Endothelial cell of umbilical vein (primary cell): ENCODE data around the gene MDFI. TPM values are rescaled to one million over a fixed set of nuclear protein-coding genes. Genes with fewer than 3 reads are reported as not detected.

Experiments
- BruUV-seq: library from RNA; stranded (reverse); fragments of 400-500 nt; replicated peaks from 2 replicates; lab custom pipeline; 2021; lab: Mats Ljungman, UMichigan
- CTCF ChIA-PET: fragments of 300-600, 350-600 bp; sonication (Branson Sonifier 250); formaldehyde crosslinking; loops from one replicate; lab custom pipeline; 2021; ENCODE audit warnings: antibody characterized with exemption, inconsistent platforms; lab: Charles Lee
- POLR2A ChIA-PET: fragments of 300-600, 350-600 bp; sonication (Branson Sonifier 250); formaldehyde crosslinking; loops from one replicate; lab custom pipeline; 2021; ENCODE audit warnings: antibody characterized with exemption, inconsistent platforms; lab: Charles Lee
- DNase-seq: peaks from one replicate; pipeline ENCODE4 v3.0.0-alpha.2; 2011; ENCODE audit warnings: low read depth, low spot score
- FAIRE-seq: peaks from 2 replicates; lab custom pipeline; 2011; peaks lifted over from hg19 to GRCh38; lab: Jason Lieb, UNC
- H2AFZ ChIP-seq: 2 replicates; pipeline ENCODE4 v1.6.0; 2012; ENCODE audit warnings: low read depth, low read length, control low read depth, inconsistent platforms
- H3K27ac ChIP-seq: 2 replicates; pipeline ENCODE4 v1.5.1; 2011; ENCODE audit warnings: low read depth, mild to moderate bottlenecking, control low read depth, low read length, moderate library complexity; ENCODE audit not compliant: insufficient read depth
- H3K27me3 ChIP-seq, 2 experiments: 2 replicates each; pipeline versions ENCODE4 v1.6.0 to v1.6.1; 2011; ENCODE audit warnings: low read length in 2 of 2, mixed read lengths in 1 of 2; ENCODE audit not compliant: control insufficient read depth in 2 of 2, insufficient read depth in 2 of 2
- H3K36me3 ChIP-seq, 2 experiments: 2 replicates in 1 of 2; 3 replicates in 1 of 2; pipeline ENCODE4 v1.5.1; 2011; ENCODE audit warnings: low read length in 2 of 2, mild to moderate bottlenecking in 1 of 2, moderate library complexity in 1 of 2; ENCODE audit not compliant: control insufficient read depth in 2 of 2, insufficient read depth in 2 of 2; ENCODE audit errors: extremely low read depth in 1 of 2
- H3K4me1 ChIP-seq: 3 replicates; pipeline ENCODE4 v1.5.1; 2011; ENCODE audit warnings: mild to moderate bottlenecking, low read length; ENCODE audit not compliant: control insufficient read depth, insufficient read depth; ENCODE audit errors: extremely low read depth
- H3K4me2 ChIP-seq: 2 replicates; pipeline ENCODE4 v1.6.1; 2011; ENCODE audit warnings: low read length, control low read depth, mixed read lengths; ENCODE audit not compliant: insufficient read depth
- H3K4me3 ChIP-seq, 3 experiments: fragments of 200-600 bp in 1 of 3; sonication (generic), shearing (Covaris generic) in 1 of 3; replicated peaks in 1 of 3; 2 replicates each; pipeline ENCODE4 v1.5.1; 2011 to 2016; ENCODE audit warnings: control low read depth in 3 of 3, low read length in 3 of 3, mild to moderate bottlenecking in 2 of 3, inconsistent platforms in 1 of 3, low read depth in 1 of 3, moderate library complexity in 1 of 3; ENCODE audit not compliant: insufficient read depth in 1 of 3
- H3K79me2 ChIP-seq: 2 replicates; pipeline ENCODE4 v1.6.0; 2012; ENCODE audit warnings: low read length, inconsistent platforms; ENCODE audit not compliant: control insufficient read depth, insufficient read depth
- H3K9ac ChIP-seq: replicated peaks from 2 replicates; pipeline ENCODE3; 2011; ENCODE audit warnings: low read length, control low read depth; ENCODE audit not compliant: insufficient read depth; ENCODE audit errors: extremely low read depth
- H3K9me1 ChIP-seq: replicated peaks from 3 replicates; pipeline ENCODE4 v1.6.0; 2011; ENCODE audit warnings: mild to moderate bottlenecking, low read length; ENCODE audit not compliant: control insufficient read depth, insufficient read depth; ENCODE audit errors: extremely low read depth
- H3K9me3 ChIP-seq: replicated peaks from 2 replicates; pipeline ENCODE4 v1.5.1; 2012; ENCODE audit warnings: low read length, inconsistent platforms; ENCODE audit not compliant: control insufficient read depth, insufficient read depth
- H4K20me1 ChIP-seq: replicated peaks from 2 replicates; pipeline ENCODE3; 2011; ENCODE audit warnings: mild to moderate bottlenecking, low read length; ENCODE audit not compliant: control insufficient read depth, insufficient read depth; ENCODE audit errors: extremely low read depth
- CTCF ChIP-seq, 2 donors: IDR thresholded peaks; 1 replicate in 1 of 2; 2 replicates in 1 of 2; pipeline ENCODE4 v1.5.1; 2011; ENCODE audit warnings: low read length in 2 of 2, mild to moderate bottlenecking in 2 of 2, moderate library complexity in 2 of 2, control low read depth in 1 of 2, inconsistent platforms in 1 of 2, low read depth in 1 of 2; ENCODE audit not compliant: insufficient read depth in 1 of 2; ENCODE audit errors: extremely low read depth in 1 of 2
- EZH2 ChIP-seq: IDR thresholded peaks from 2 replicates; pipeline ENCODE4 v1.6.1; 2012; ENCODE audit warnings: borderline replicate concordance, low read depth, mild to moderate bottlenecking, moderate library complexity, low read length, inconsistent platforms; ENCODE audit not compliant: severe bottlenecking
- FOS ChIP-seq: IDR thresholded peaks from 2 replicates; pipeline ENCODE4 v1.6.1; 2011; ENCODE audit warnings: mild to moderate bottlenecking, low read length, moderate library complexity, borderline replicate concordance; ENCODE audit not compliant: insufficient read depth
- GATA2 ChIP-seq: IDR thresholded peaks from 2 replicates; pipeline ENCODE4 v1.7.0; 2011; ENCODE audit warnings: low read depth, mild to moderate bottlenecking, moderate library complexity, mixed read lengths, low read length; ENCODE audit not compliant: insufficient read length, insufficient read depth
- JUN ChIP-seq: IDR thresholded peaks from 2 replicates; pipeline ENCODE4 v1.6.1; 2011; ENCODE audit warnings: borderline replicate concordance, low read depth; ENCODE audit not compliant: insufficient read length, insufficient read depth
- MAX ChIP-seq: IDR thresholded peaks from 2 replicates; pipeline ENCODE4 v1.6.1; 2011; ENCODE audit not compliant: insufficient read depth, insufficient read length
- MYC ChIP-seq: IDR thresholded peaks from one replicate; pipeline ENCODE4 v1.6.1; 2011; ENCODE audit warnings: mild to moderate bottlenecking, low read depth, low read length
- POLR2A ChIP-seq: IDR thresholded peaks from 2 replicates; pipeline ENCODE4 v1.6.1; 2012; ENCODE audit warnings: low read depth, mild to moderate bottlenecking, control low read depth, low read length
- POLR2AphosphoS5 ChIP-seq: IDR thresholded peaks from 2 replicates; pipeline ENCODE4 v1.6.1; 2012; ENCODE audit warnings: low read depth, mild to moderate bottlenecking, control low read depth, low read length, moderate library complexity; ENCODE audit not compliant: insufficient read depth
- dilution Hi-C: fragments of 300-500 bp; cut with MboI; formaldehyde crosslinking; loops from one replicate; pipeline ENCODE4 v1.15.0; 2019; ENCODE audit warnings: low sequenced_read_pairs; ENCODE audit not compliant: extremely low pct_ligation_motif_present
- intact Hi-C: fragments of 100-400 bp; cut with micrococcal nuclease; formaldehyde crosslinking; loops from one replicate; pipeline ENCODE4 v1.10.0; 2022
- polyA plus RNA-seq, 4 experiments: library from polyadenylated mRNA; depleted of rRNA in 3 of 4; stranded (reverse) in 3 of 4; unstranded in 1 of 4; fragments of >200 nt; gene quantifications; 2 replicates each; pipeline versions ENCODE4 v1.2.1 to v1.2.3, GENCODE V29; 2011 to 2012; ENCODE audit warnings: missing spikeins in 1 of 4
- total RNA-seq: library from RNA; stranded (reverse); gene quantifications from 2 replicates; pipeline ENCODE4 v1.2.3, GENCODE V29; 2021

The MDFI gene
- total and polyA plus RNA-seq, 2 donors (not counting 3 experiments of a cell fraction or from before 2014, with no cell fraction given) = 32.4 to 74.1 TPM

GRCh38 chr6:41685641-41686380 lies 47.5 kb downstream of the MDFI start:
- Histone ChIP-seq H3K9me1 (no peaks in the 10 kb centered on the region), H3K9ac (no peak overlapping the region), H3K4me2 (no peak overlapping the region), H3K27me3 (no peaks in the 10 kb centered on the region), H3K9me3 (no peaks in the 10 kb centered on the region), H3K79me2 (no peaks in the 10 kb centered on the region), H3K27ac (no peak overlapping the region), H3K4me1 (peaks cover 8% of the 10 kb centered on the region), H2AFZ (no peak overlapping the region), H3K36me3 (no peaks in the 10 kb centered on the region), H3K4me3 (no peak overlapping the region), H4K20me1 (no peaks in the 10 kb centered on the region)
- FAIRE-seq = no peak
- dilution Hi-C loops (no loop called here), intact Hi-C loops (no loop called here)
- no TSS peak for BruUV-seq
- CTCF ChIA-PET = interaction anchor here (1.1 to 4.2 kb wide), 7 partner anchors 13 to 379 kb away, joined by 4 to 92 read pairs (median 7); no protein-coding TSS in a partner anchor
- POLR2A ChIA-PET = no interaction called here
- no peak for TF ChIP-seq MYC
- TF ChIP-seq JUN = no peak
- no peak for TF ChIP-seq GATA2
- no peak for TF ChIP-seq MAX
- no peak for TF ChIP-seq POLR2A
- TF ChIP-seq POLR2AphosphoS5 = no peak
- TF ChIP-seq EZH2 = no peak
- TF ChIP-seq CTCF (IDR thresholded peaks at IDR 0.05; ENCODE audit: extremely low read depth in 1 of 2, insufficient read depth in 1 of 2, low read depth in 1 of 2, low read length in 2 of 2) = no peak
- no peak for TF ChIP-seq FOS
- no peak for DNase-seq
